Neural crest cell (in vitro differentiated cells): ENCODE measurements around the gene LMO2. TPM values are rescaled to one million over a fixed set of nuclear protein-coding genes. Genes with fewer than 3 reads are reported as not detected.

Experiments used
- DNase-seq: peaks from one replicate; pipeline ENCODE4 v3.0.0; 2021; ENCODE audit warnings: low read depth, mixed read lengths, low spot score
- H3K27ac Mint-ChIP-seq: one replicate; pipeline ENCODE4 v1.8.0; 2021; ENCODE audit warnings: mild to moderate bottlenecking, mixed read lengths; ENCODE audit not compliant: unreplicated experiment
- H3K27me3 Mint-ChIP-seq: 2 replicates; pipeline ENCODE4 v1.8.0; 2021; ENCODE audit warnings: low read depth, mild to moderate bottlenecking, mixed read lengths
- H3K36me3 Mint-ChIP-seq: 2 replicates; pipeline ENCODE4 v1.8.0; 2021; ENCODE audit warnings: low read depth, mild to moderate bottlenecking, mixed read lengths
- H3K4me1 Mint-ChIP-seq: 2 replicates; pipeline ENCODE4 v1.8.0; 2021; ENCODE audit warnings: mixed read lengths
- H3K4me3 Mint-ChIP-seq: one replicate; pipeline ENCODE4 v1.8.0; 2021; ENCODE audit warnings: mild to moderate bottlenecking, mixed read lengths
- H3K9me3 Mint-ChIP-seq: 2 replicates; pipeline ENCODE4 v1.8.0; 2021; ENCODE audit warnings: mixed read lengths
- CTCF ChIP-seq: fragments of 200-600 bp; sonication (generic); conservative IDR thresholded peaks from 2 replicates; pipeline ENCODE4 v1.5.0; 2021; ENCODE audit warnings: antibody characterized with exemption, mild to moderate bottlenecking
- total RNA-seq: library from RNA; stranded (reverse); gene quantifications from 2 replicates; pipeline ENCODE4 v1.2.1, GENCODE V29; 2021

The LMO2 gene
- total RNA-seq, 1 donor from 2014 or later: 0.49 TPM

- Mint-ChIP-seq H3K27ac (no peak overlapping the region), H3K36me3 (no peaks in the 10 kb centered on the region), H3K9me3 (peaks cover 4% of the 10 kb centered on the region), H3K27me3 (peaks cover 3% of the 10 kb centered on the region), H3K4me3 (no peak overlapping the region), H3K4me1 (peaks cover 14% of the 10 kb centered on the region)
- TF ChIP-seq CTCF: no peak
- DNase-seq: no peak
Measured at GRCh38 chr11:33928564-33928963, 36.7 kb upstream of the LMO2 start.

- Mint-ChIP-seq H3K4me1 (peaks cover 14% of the 10 kb centered on the region), H3K4me3 (no peak overlapping the region), H3K27ac (no peak overlapping the region), H3K9me3 (no peaks in the 10 kb centered on the region), H3K36me3 (no peaks in the 10 kb centered on the region), H3K27me3 (peaks cover 8% of the 10 kb centered on the region)
- DNase-seq: no peak
- TF ChIP-seq CTCF: no peak
Measured at GRCh38 chr11:33926671-33927552, 35.0 kb upstream of the LMO2 start.

GRCh38 chr11:33924341-33924740 is 32.5 kb upstream of the LMO2 start:
- Mint-ChIP-seq H3K9me3 (no peaks in the 10 kb centered on the region), H3K36me3 (no peaks in the 10 kb centered on the region), H3K27ac (no peak overlapping the region), H3K4me3 (no peak overlapping the region), H3K27me3 (peaks cover 8% of the 10 kb centered on the region), H3K4me1 (no peaks in the 10 kb centered on the region)
- no peak for TF ChIP-seq CTCF
- DNase-seq: no peak

- peaks cover 8% of the 10 kb centered on the region for H3K27me3 Mint-ChIP-seq
- H3K4me1 Mint-ChIP-seq: no peaks in the 10 kb centered on the region
- no peaks in the 10 kb centered on the region for H3K36me3 Mint-ChIP-seq
- no peak for TF ChIP-seq CTCF
- H3K27ac Mint-ChIP-seq: no peak overlapping the region
- DNase-seq: no peak
- no peaks in the 10 kb centered on the region for H3K9me3 Mint-ChIP-seq
- no peak overlapping the region for H3K4me3 Mint-ChIP-seq
Measured at GRCh38 chr11:33923626-33924025, 31.8 kb upstream of the LMO2 start.

GRCh38 chr11:33920838-33921613 is 29.1 kb upstream of the LMO2 start:
- peaks cover 15% of the 10 kb centered on the region for H3K27me3 Mint-ChIP-seq
- no peak overlapping the region for H3K4me3 Mint-ChIP-seq
- no peaks in the 10 kb centered on the region for H3K36me3 Mint-ChIP-seq
- H3K4me1 Mint-ChIP-seq: no peaks in the 10 kb centered on the region
- no peak for DNase-seq
- no peak overlapping the region for H3K27ac Mint-ChIP-seq
- no peak for TF ChIP-seq CTCF
- H3K9me3 Mint-ChIP-seq: no peaks in the 10 kb centered on the region
